B cell (primary cell): ENCODE measurements around the gene PCIF1. TPM values are rescaled to one million over a fixed set of nuclear protein-coding genes. Genes with fewer than 3 reads are reported as not detected.

ENCODE experiments used
- ATAC-seq: fragments of 200-7000 bp; cut with Tn5 transposase; one replicate; pipeline ENCODE4 v1.10.0; 2021; ENCODE audit warnings: low read depth, mild to moderate bottlenecking, moderate number of reproducible peaks, moderate library complexity
- CTCF ChIA-PET: fragments of 350-600 bp; sonication (Branson Sonifier 250); formaldehyde crosslinking; loops from one replicate; lab custom pipeline; 2021; ENCODE audit warnings: antibody characterized with exemption, inconsistent platforms; lab: Charles Lee
- POLR2A ChIA-PET: fragments of 350-600 bp; sonication (Branson Sonifier 250); formaldehyde crosslinking; loops from one replicate; lab custom pipeline; 2021; ENCODE audit warnings: antibody characterized with exemption; lab: Charles Lee
- DNase-seq: peaks from one replicate; pipeline ENCODE4 v3.0.0; 2013
- H2AFZ ChIP-seq: 2 replicates; pipeline ENCODE4 v1.6.1; 2012; ENCODE audit warnings: mild to moderate bottlenecking, low read depth, low read length; ENCODE audit not compliant: insufficient read depth, poor library complexity, severe bottlenecking
- H3K27ac ChIP-seq, 2 donors: 1 replicate in 1 of 2; 2 replicates in 1 of 2; pipeline ENCODE4 v1.5.1; 2012 to 2013; ENCODE audit warnings: low read length in 2 of 2, mild to moderate bottlenecking in 2 of 2, moderate library complexity in 1 of 2
- H3K27me3 ChIP-seq, 4 experiments: fragments of 200-600 bp in 1 of 4; sonication (generic) in 1 of 4; replicated peaks in 1 of 4; 1 replicate in 2 of 4; 2 replicates in 2 of 4; pipeline versions ENCODE4 v1.6.1 to v1.7.0; 2013 to 2016; ENCODE audit warnings: low read length in 3 of 4, mild to moderate bottlenecking in 2 of 4, mixed read lengths in 1 of 4, moderate library complexity in 1 of 4; ENCODE audit not compliant: insufficient read depth in 4 of 4, control insufficient read depth in 3 of 4; ENCODE audit errors: control extremely low read depth in 1 of 4
- H3K36me3 ChIP-seq, 2 experiments: replicated peaks in 1 of 2; 1 replicate in 1 of 2; 2 replicates in 1 of 2; pipeline versions ENCODE4 v1.6.1 to v1.7.1; 2013; ENCODE audit warnings: low read length in 1 of 2; ENCODE audit not compliant: insufficient read depth in 2 of 2, control insufficient read depth in 1 of 2; ENCODE audit errors: control extremely low read depth in 1 of 2, extremely low read depth in 1 of 2
- H3K4me1 ChIP-seq, 2 donors: fragments of 200-600 bp in 1 of 2; sonication (generic) in 1 of 2; 1 replicate in 1 of 2; 2 replicates in 1 of 2; pipeline versions ENCODE4 v1.5.1 to v1.6.1; 2013 to 2017; ENCODE audit warnings: low read length in 2 of 2; ENCODE audit not compliant: control insufficient read depth in 2 of 2, insufficient read depth in 2 of 2
- H3K4me2 ChIP-seq: replicated peaks from 2 replicates; pipeline ENCODE3; 2012; ENCODE audit warnings: mild to moderate bottlenecking, low read depth, low read length; ENCODE audit not compliant: poor library complexity, severe bottlenecking
- H3K4me3 ChIP-seq, 5 experiments: fragments of 200-600 bp in 1 of 5; sonication (generic) in 1 of 5; 1 replicate in 3 of 5; 2 replicates in 2 of 5; pipeline versions ENCODE4 v1.5.1 to v1.7.0; 2011 to 2016; ENCODE audit warnings: low read length in 4 of 5, mild to moderate bottlenecking in 4 of 5, low read depth in 2 of 5, control low read depth in 1 of 5, moderate library complexity in 1 of 5; ENCODE audit not compliant: insufficient read depth in 1 of 5; ENCODE audit errors: control extremely low read depth in 1 of 5, extremely low read depth in 1 of 5
- H3K79me2 ChIP-seq: fragments of 200-600 bp; sonication (generic); one replicate; pipeline ENCODE4 v1.6.0; 2016; ENCODE audit warnings: low read length; ENCODE audit not compliant: control insufficient read depth, insufficient read depth
- H3K9ac ChIP-seq: fragments of 200-600 bp; sonication (generic); 2 replicates; pipeline ENCODE4 v1.6.1; 2017; ENCODE audit warnings: mild to moderate bottlenecking, low read length, moderate library complexity
- H3K9me3 ChIP-seq, 3 donors: one replicate each; pipeline versions ENCODE4 v1.6.1 to v1.7.1; 2013; ENCODE audit warnings: low read length in 2 of 3; ENCODE audit not compliant: control insufficient read depth in 2 of 3, insufficient read depth in 1 of 3; ENCODE audit errors: control extremely low read depth in 1 of 3
- H4K20me1 ChIP-seq: 2 replicates; pipeline ENCODE4 v1.6.0; 2012; ENCODE audit warnings: mild to moderate bottlenecking, low read length; ENCODE audit not compliant: insufficient read depth, control insufficient read depth, poor library complexity, severe bottlenecking
- H3K27ac Mint-ChIP-seq: one replicate; pipeline ENCODE4 v1.8.0; 2021; ENCODE audit warnings: mixed read lengths
- H3K27me3 Mint-ChIP-seq: one replicate; pipeline ENCODE4 v1.8.0; 2021; ENCODE audit warnings: mixed read lengths
- H3K4me1 Mint-ChIP-seq: one replicate; pipeline ENCODE4 v1.8.0; 2021; ENCODE audit warnings: mixed read lengths
- H3K4me3 Mint-ChIP-seq: one replicate; pipeline ENCODE4 v1.8.0; 2021; ENCODE audit warnings: mixed read lengths
- H3K9me3 Mint-ChIP-seq: one replicate; pipeline ENCODE4 v1.8.0; 2022; ENCODE audit warnings: mixed read lengths; ENCODE audit not compliant: insufficient read depth
- EZH2 ChIP-seq: IDR thresholded peaks from 2 replicates; pipeline ENCODE4 v1.6.1; 2012; ENCODE audit warnings: borderline replicate concordance, low read depth, mild to moderate bottlenecking, moderate library complexity, low read length; ENCODE audit not compliant: insufficient read depth, poor library complexity, severe bottlenecking
- WGBS: methylation state at CpG from one replicate; pipeline ENCODE4 v1.1.5; 2013; ENCODE audit warnings: missing lambda C conversion rate; ENCODE audit not compliant: insufficient coverage; 5-methylcytosine and 5-hydroxymethylcytosine counted together
- intact Hi-C: fragments of 100-400 bp; cut with micrococcal nuclease; formaldehyde crosslinking; loops from one replicate; pipeline ENCODE4 v1.10.0; 2022
- polyA plus RNA-seq: library from polyadenylated mRNA; depleted of rRNA; stranded (reverse); fragments of >200 nt; gene quantifications from 2 replicates; pipeline ENCODE4 v1.2.3, GENCODE V29; 2012
- total RNA-seq, 2 donors: library from RNA; stranded (reverse); fragments of 120-200 nt in 1 of 2; gene quantifications; 1 replicate in 1 of 2; 2 replicates in 1 of 2; pipeline versions ENCODE4 v1.2.3 to v1.2.4, GENCODE V29; 2013 to 2022
- TF ChIP-seq, protein P1 (sequence below): fragments of 200-600 bp; IDR thresholded peaks from one replicate; pipeline ENCODE4 v1.8.0; 2022; ENCODE audit warnings: antibody characterized with exemption, mild to moderate bottlenecking

PCIF1 gene
- total and polyA plus RNA-seq, 2 donors (not counting 1 experiment from before 2014, with no cell fraction given) = 74.2 to 79.2 TPM

DNA sequence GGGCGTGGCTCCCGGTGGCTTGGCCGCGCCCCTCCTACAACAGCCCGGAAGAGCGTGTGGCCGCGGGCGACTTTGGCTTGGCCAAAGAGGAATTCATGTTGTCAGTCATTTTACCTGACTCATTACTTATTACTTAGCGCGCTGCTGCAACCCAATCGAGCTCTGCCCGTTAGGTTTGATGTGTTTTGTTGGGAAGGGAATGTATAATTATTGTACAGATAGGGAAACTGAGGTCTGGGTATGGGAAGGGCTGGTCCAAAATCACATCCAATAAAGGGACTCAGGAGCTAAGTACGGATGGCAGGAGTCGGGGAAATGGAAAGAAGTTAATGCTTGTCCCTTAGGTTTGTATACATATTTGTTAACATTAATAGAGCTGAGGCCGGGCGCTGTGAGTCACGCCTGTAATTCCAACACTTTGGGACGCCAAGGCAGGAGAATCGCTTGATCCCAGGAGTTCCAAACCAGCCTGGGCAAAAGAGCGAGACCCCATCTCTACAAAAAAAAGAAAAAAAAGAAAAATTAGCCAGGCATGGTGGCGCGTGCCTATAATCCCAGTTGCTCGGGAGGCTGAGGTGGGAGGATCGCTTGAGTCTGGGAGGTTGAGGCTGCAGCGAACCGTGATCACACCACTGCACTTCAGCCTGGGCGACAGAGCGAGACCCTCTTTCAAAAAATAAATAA lies 38.2 kb downstream of the PCIF1 start:
- Histone ChIP-seq H3K4me2 (peak overlapping the region; percentile 82), H3K79me2 (peaks cover 38% of the 10 kb centered on the region), H3K4me1 (peaks cover 23 to 27% of the 10 kb centered on the region in 2 donors), H2AFZ (peak overlapping the region; percentile 98), H3K36me3 (peaks cover 0 to 22% of the 10 kb centered on the region in 2 experiments), H3K9me3 (no peaks in the 10 kb centered on the region), H3K9ac (peak overlapping the region; percentile 100), H3K27me3 (no peaks in the 10 kb centered on the region), H3K4me3 (peak overlapping the region; percentile 76 to 99 (median 89)), H4K20me1 (peaks cover 27% of the 10 kb centered on the region), H3K27ac (peak overlapping the region; percentile 99 to 100)
- 2% methylated on average over 12 of the region's 29 CpGs for WGBS
- intact Hi-C loops = loop anchor here (1.0 to 5.0 kb wide), 7 partner anchors 37 to 610 kb away; partner anchors contain the start of genes CD40, CTSA, DNTTIP1 and NEURL2
- no peaks in the 10 kb centered on the region for H3K27me3 Mint-ChIP-seq
- no peak for ATAC-seq
- no peaks in the 10 kb centered on the region for H3K9me3 Mint-ChIP-seq
- H3K27ac Mint-ChIP-seq = peak overlapping the region; percentile 100
- peaks cover 24% of the 10 kb centered on the region for H3K4me1 Mint-ChIP-seq
- no peak for DNase-seq
- ChIA-PET CTCF (interaction anchor here (0.8 to 6.4 kb wide), 4 partner anchors 10 to 41 kb away, joined by 3 to 59 read pairs (median 38); partner anchors contain the start of gene PCIF1), POLR2A (interaction anchor here (1.0 to 4.7 kb wide), 3 partner anchors 38 to 82 kb away, joined by 5 to 62 read pairs (median 7); partner anchors contain the start of genes CTSA, NEURL2 and PCIF1)
- TF ChIP-seq, protein P1, sequence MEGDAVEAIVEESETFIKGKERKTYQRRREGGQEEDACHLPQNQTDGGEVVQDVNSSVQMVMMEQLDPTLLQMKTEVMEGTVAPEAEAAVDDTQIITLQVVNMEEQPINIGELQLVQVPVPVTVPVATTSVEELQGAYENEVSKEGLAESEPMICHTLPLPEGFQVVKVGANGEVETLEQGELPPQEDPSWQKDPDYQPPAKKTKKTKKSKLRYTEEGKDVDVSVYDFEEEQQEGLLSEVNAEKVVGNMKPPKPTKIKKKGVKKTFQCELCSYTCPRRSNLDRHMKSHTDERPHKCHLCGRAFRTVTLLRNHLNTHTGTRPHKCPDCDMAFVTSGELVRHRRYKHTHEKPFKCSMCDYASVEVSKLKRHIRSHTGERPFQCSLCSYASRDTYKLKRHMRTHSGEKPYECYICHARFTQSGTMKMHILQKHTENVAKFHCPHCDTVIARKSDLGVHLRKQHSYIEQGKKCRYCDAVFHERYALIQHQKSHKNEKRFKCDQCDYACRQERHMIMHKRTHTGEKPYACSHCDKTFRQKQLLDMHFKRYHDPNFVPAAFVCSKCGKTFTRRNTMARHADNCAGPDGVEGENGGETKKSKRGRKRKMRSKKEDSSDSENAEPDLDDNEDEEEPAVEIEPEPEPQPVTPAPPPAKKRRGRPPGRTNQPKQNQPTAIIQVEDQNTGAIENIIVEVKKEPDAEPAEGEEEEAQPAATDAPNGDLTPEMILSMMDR = no peak
- no peak for TF ChIP-seq EZH2
- peak overlapping the region; percentile 93 for H3K4me3 Mint-ChIP-seq
